Panc1 (cell line): ENCODE measurements around the gene PDCL3. TPM values are rescaled to one million over a fixed set of nuclear protein-coding genes. Genes with fewer than 3 reads are reported as not detected.

Source experiments
- ATAC-seq: fragments of 200-7000 bp; cut with Tn5 transposase; 2 replicates; pipeline ENCODE4 v1.9.1; 2020; ENCODE audit warnings: mild to moderate bottlenecking, moderate library complexity
- BruUV-seq: library from RNA; stranded (reverse); fragments of 400-500 nt; replicated peaks from 2 replicates; lab custom pipeline; 2021; lab: Mats Ljungman, UMichigan
- CTCF ChIA-PET: fragments of 300-600 bp; sonication (Branson Sonifier 250); formaldehyde crosslinking; loops from one replicate; lab custom pipeline; 2022; ENCODE audit warnings: antibody characterized with exemption; lab: Charles Lee
- POLR2A ChIA-PET: fragments of 300-600 bp; sonication (Branson Sonifier 250); formaldehyde crosslinking; loops from one replicate; lab custom pipeline; 2022; ENCODE audit warnings: antibody characterized with exemption; lab: Charles Lee
- DNase-seq: peaks from one replicate; pipeline ENCODE4 v3.0.0-alpha.2; 2010; ENCODE audit warnings: low read depth, low spot score
- H3K27ac ChIP-seq: 2 replicates; pipeline ENCODE4 v1.5.1; 2011; ENCODE audit warnings: mild to moderate bottlenecking, low read length, inconsistent platforms
- H3K27me3 ChIP-seq: fragments of 200-500 bp; sonication (Bioruptor generic); 2 replicates; pipeline ENCODE4 v1.6.0; 2014; ENCODE audit warnings: low read length, inconsistent platforms; ENCODE audit not compliant: control insufficient read depth, insufficient read depth
- H3K36me3 ChIP-seq: fragments of 200-500 bp; sonication (Bioruptor generic); 2 replicates; pipeline ENCODE4 v1.5.1; 2014; ENCODE audit warnings: inconsistent platforms, mild to moderate bottlenecking, low read length, moderate library complexity; ENCODE audit not compliant: control insufficient read depth, insufficient read depth
- H3K4me1 ChIP-seq: 2 replicates; pipeline ENCODE4 v1.5.1; 2011; ENCODE audit warnings: inconsistent platforms, mild to moderate bottlenecking, low read length, moderate library complexity; ENCODE audit not compliant: control insufficient read depth, insufficient read depth
- H3K4me3 ChIP-seq, 2 experiments: 2 replicates each; pipeline ENCODE4 v1.5.1; 2011 to 2012; ENCODE audit warnings: low read depth in 2 of 2, low read length in 2 of 2, mild to moderate bottlenecking in 2 of 2, inconsistent platforms in 1 of 2, moderate library complexity in 1 of 2
- H3K9me3 ChIP-seq: fragments of 200-500 bp; sonication (Bioruptor generic); 2 replicates; pipeline ENCODE4 v1.5.1; 2014; ENCODE audit warnings: low read depth, mild to moderate bottlenecking, inconsistent platforms, low read length, moderate library complexity; ENCODE audit not compliant: control insufficient read depth, insufficient read depth
- CTCF ChIP-seq: fragments of 450-650 bp; IDR thresholded peaks from 2 replicates; pipeline ENCODE4 v1.5.1; 2017; ENCODE audit warnings: mild to moderate bottlenecking
- POLR2AphosphoS5 ChIP-seq: IDR thresholded peaks from 2 replicates; pipeline ENCODE4 v1.6.1; 2012; ENCODE audit warnings: mild to moderate bottlenecking, low read depth, low read length, moderate library complexity
- SIN3A ChIP-seq: IDR thresholded peaks from 2 replicates; pipeline ENCODE4 v1.6.1; 2012; ENCODE audit warnings: low read depth, mild to moderate bottlenecking, low read length, moderate library complexity, borderline replicate concordance; ENCODE audit not compliant: insufficient read depth
- TCF7L2 ChIP-seq: IDR thresholded peaks from 2 replicates; pipeline ENCODE4 v1.6.1; 2011; ENCODE audit warnings: mild to moderate bottlenecking, low read depth, low read length, inconsistent platforms
- in situ Hi-C: cut with HindIII; loops from 2 replicates; pipeline ENCODE4 v1.10.0; 2016; ENCODE audit warnings: low sequenced_read_pairs, low pct_unique_long_range_greater_than_20kb
- intact Hi-C: fragments of 100-400 bp; cut with micrococcal nuclease; formaldehyde crosslinking; loops from one replicate; pipeline ENCODE4 v1.10.0; 2022; ENCODE audit not compliant: unreplicated experiment
- total RNA-seq: library from RNA; stranded (reverse); gene quantifications from one replicate; pipeline ENCODE4 v1.2.1, GENCODE V29; 2021; ENCODE audit not compliant: unreplicated experiment
- TF ChIP-seq, protein P1 (sequence below), 2 experiments: IDR thresholded peaks; 2 replicates each; pipeline ENCODE4 v1.6.1; 2011 to 2012; ENCODE audit warnings: low read depth in 2 of 2, control low read depth in 1 of 2, low read length in 1 of 2, mild to moderate bottlenecking in 1 of 2, moderate library complexity in 1 of 2; ENCODE audit not compliant: insufficient read depth in 1 of 2

PDCL3 gene
- total RNA-seq, 1 experiment from 2014 or later: 43.1 TPM

- Histone ChIP-seq H3K27ac (no peak overlapping the region), H3K27me3 (no peaks in the 10 kb centered on the region), H3K4me1 (no peaks in the 10 kb centered on the region), H3K4me3 (no peak overlapping the region), H3K9me3 (no peaks in the 10 kb centered on the region), H3K36me3 (no peaks in the 10 kb centered on the region)
- BruUV-seq: no TSS peak
- ATAC-seq (no peak), DNase-seq (no peak)
- TF ChIP-seq TCF7L2 (no peak), POLR2AphosphoS5 (no peak), CTCF (no peak), SIN3A (no peak)
- TF ChIP-seq, protein P1, sequence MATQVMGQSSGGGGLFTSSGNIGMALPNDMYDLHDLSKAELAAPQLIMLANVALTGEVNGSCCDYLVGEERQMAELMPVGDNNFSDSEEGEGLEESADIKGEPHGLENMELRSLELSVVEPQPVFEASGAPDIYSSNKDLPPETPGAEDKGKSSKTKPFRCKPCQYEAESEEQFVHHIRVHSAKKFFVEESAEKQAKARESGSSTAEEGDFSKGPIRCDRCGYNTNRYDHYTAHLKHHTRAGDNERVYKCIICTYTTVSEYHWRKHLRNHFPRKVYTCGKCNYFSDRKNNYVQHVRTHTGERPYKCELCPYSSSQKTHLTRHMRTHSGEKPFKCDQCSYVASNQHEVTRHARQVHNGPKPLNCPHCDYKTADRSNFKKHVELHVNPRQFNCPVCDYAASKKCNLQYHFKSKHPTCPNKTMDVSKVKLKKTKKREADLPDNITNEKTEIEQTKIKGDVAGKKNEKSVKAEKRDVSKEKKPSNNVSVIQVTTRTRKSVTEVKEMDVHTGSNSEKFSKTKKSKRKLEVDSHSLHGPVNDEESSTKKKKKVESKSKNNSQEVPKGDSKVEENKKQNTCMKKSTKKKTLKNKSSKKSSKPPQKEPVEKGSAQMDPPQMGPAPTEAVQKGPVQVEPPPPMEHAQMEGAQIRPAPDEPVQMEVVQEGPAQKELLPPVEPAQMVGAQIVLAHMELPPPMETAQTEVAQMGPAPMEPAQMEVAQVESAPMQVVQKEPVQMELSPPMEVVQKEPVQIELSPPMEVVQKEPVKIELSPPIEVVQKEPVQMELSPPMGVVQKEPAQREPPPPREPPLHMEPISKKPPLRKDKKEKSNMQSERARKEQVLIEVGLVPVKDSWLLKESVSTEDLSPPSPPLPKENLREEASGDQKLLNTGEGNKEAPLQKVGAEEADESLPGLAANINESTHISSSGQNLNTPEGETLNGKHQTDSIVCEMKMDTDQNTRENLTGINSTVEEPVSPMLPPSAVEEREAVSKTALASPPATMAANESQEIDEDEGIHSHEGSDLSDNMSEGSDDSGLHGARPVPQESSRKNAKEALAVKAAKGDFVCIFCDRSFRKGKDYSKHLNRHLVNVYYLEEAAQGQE (IDR thresholded peaks at IDR 0.05; ENCODE audit: insufficient read depth in 1 of 2, low read depth in 2 of 2, low read length in 1 of 2): no peak
- POLR2A ChIA-PET: no interaction called here
- in situ Hi-C loops: no loop called here
- CTCF ChIA-PET: no interaction called here
- intact Hi-C loops: loop anchor here (5.0 to 10.0 kb wide), 2 partner anchors 111 to 204 kb away; no protein-coding TSS in a partner anchor
Observed at GRCh38 chr2:100613719-100614118, 50.9 kb downstream of the PDCL3 start.

DNA sequence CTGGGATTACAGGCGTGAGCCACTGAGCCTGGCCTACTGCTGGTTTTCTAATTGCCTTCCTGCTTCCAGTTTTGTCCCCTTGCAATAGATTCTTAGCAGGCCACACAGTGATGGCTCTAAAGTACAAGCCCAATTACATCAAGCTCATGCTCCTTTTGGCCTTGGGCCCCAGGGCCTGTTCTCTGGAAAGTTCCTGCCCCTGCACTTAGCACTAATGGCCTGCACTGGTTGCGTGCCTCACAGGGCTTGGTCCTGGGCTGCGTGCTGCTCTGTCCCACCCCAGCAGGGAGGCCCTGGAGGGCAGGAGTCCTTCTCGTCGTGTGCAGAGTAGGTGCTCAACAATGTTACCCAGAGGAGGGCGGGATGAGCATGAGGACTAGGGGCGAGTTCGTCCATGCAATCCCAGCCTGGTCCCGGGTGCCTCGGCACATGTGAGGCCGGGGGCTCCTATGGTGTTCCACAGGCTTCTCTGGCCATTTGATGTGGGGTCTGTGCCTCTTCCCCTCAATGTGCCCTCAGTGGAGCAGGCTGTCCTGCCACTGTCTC is 51.7 kb downstream of the PDCL3 start:
- no peak for DNase-seq
- Histone ChIP-seq H3K36me3 (no peaks in the 10 kb centered on the region), H3K4me3 (no peak overlapping the region), H3K9me3 (no peaks in the 10 kb centered on the region), H3K27ac (no peak overlapping the region), H3K4me1 (no peaks in the 10 kb centered on the region), H3K27me3 (no peaks in the 10 kb centered on the region)
- no TSS peak for BruUV-seq
- no peak for TF ChIP-seq POLR2AphosphoS5
- TF ChIP-seq, protein P1 (IDR thresholded peaks at IDR 0.05; ENCODE audit: insufficient read depth in 1 of 2, low read depth in 2 of 2, low read length in 1 of 2): no peak
- no peak for TF ChIP-seq CTCF
- TF ChIP-seq SIN3A: no peak
- no peak for TF ChIP-seq TCF7L2
- intact Hi-C loops: loop anchor here (5.0 to 10.0 kb wide), 2 partner anchors 110 to 203 kb away; no protein-coding TSS in a partner anchor
- ATAC-seq: no peak
- POLR2A ChIA-PET: no interaction called here
- CTCF ChIA-PET: no interaction called here
- in situ Hi-C loops: no loop called here
